ENCODE data around the gene TRANK1. TPM values are rescaled to one million over a fixed set of nuclear protein-coding genes. Genes with fewer than 3 reads are reported as not detected.
A peak's percentile ranks its signal among the peaks of the same experiment; 100 is the strongest.

Gene TRANK1
- polyA plus RNA-seq, 1 experiment: 22.4 TPM

DNA sequence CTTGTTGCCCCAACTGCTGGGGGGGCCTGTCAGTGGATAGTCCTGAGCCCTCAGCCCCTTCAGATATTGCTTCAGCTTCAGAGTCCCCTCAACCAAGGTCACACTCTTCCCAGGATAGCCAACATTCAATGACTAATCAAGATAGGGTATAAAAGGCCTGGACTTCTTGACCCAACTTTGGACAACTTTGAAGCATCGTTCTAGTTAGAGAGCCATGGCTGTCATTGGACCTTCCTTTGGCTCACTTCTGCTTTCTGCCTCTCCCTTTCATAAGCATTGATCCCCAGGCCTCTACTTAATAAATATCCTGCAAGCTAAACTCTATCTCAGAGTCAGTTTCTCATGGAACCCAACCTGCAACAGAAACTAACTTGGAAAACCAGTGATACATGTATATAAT lies 149.2 kb downstream of the TRANK1 start:
- CTCF ChIA-PET: interaction anchor here (2.1 kb wide), 1 partner anchor 163 kb away, joined by 8 read pairs; no protein-coding TSS in a partner anchor
- TF ChIP-seq, protein P1, sequence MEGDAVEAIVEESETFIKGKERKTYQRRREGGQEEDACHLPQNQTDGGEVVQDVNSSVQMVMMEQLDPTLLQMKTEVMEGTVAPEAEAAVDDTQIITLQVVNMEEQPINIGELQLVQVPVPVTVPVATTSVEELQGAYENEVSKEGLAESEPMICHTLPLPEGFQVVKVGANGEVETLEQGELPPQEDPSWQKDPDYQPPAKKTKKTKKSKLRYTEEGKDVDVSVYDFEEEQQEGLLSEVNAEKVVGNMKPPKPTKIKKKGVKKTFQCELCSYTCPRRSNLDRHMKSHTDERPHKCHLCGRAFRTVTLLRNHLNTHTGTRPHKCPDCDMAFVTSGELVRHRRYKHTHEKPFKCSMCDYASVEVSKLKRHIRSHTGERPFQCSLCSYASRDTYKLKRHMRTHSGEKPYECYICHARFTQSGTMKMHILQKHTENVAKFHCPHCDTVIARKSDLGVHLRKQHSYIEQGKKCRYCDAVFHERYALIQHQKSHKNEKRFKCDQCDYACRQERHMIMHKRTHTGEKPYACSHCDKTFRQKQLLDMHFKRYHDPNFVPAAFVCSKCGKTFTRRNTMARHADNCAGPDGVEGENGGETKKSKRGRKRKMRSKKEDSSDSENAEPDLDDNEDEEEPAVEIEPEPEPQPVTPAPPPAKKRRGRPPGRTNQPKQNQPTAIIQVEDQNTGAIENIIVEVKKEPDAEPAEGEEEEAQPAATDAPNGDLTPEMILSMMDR (IDR thresholded peaks at IDR 0.05; ENCODE audit: low read depth, low read length): no peak
- no peak overlapping the region for H3K4me3 ChIP-seq (ENCODE audit: low read depth, low read length)
- no peak for DNase-seq (ENCODE audit: low read depth, low spot score)
- H3K9me3 ChIP-seq (ENCODE audit: control insufficient read depth, insufficient read depth, low read length): no peaks in the 10 kb centered on the region
- peaks cover 7% of the 10 kb centered on the region for H3K27me3 ChIP-seq (ENCODE audit: control insufficient read depth, insufficient read depth, low read length)
- POLR2A ChIA-PET: no interaction called here
- no peak overlapping the region for H3K27ac ChIP-seq (ENCODE audit: low read depth, low read length)

DNA sequence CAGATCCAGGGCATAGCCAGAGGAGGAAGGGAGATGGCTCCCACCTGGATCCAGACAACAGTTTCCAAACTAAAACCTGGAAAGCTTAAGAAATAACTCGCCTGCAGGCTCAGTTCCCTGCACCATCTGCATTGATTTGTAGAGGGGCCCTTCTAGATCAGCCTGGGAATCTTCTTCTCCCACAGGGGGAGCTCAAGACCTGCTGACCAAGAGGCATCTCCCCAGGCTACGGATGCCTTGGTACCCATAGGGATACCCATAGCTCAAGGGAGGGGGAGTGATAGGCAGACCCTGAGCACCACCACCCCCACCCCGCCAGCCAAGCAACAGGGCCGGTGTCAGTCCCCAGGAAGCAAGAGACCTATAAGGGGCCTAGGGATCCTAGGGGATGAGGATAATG lies 152.5 kb downstream of the TRANK1 start:
- CTCF ChIA-PET: interaction anchor here (1.1 to 3.5 kb wide), 5 partner anchors 20 to 166 kb away, joined by 3 to 38 read pairs (median 4); no protein-coding TSS in a partner anchor

DNA sequence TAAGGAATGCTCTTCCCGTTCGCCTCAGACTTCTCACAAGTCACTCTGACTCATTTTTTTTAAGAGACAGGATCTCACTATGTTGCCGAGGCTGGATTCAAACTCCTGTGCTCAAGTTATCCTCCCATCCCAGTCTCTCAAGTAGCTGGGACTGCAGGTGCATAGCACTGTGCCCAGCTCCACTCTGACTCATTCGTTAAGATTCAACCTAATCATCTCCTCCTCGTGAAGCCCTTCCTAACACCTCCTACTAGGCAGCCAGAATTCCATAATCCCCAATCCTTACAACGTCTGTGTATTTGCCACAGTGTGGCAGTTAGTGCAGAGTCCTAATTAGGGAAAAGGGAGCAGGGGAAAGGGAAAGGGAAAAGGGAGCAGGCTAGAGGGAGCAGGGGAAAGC lies 154.1 kb downstream of the TRANK1 start:
- CTCF ChIA-PET: interaction anchor here (2.7 to 3.5 kb wide), 2 partner anchors 78 to 168 kb away, joined by 26 to 38 read pairs; no protein-coding TSS in a partner anchor
- no peak overlapping the region for H3K27ac ChIP-seq (ENCODE audit: low read depth, low read length)
- peaks cover 16% of the 10 kb centered on the region for H3K27me3 ChIP-seq (ENCODE audit: control insufficient read depth, insufficient read depth, low read length)
- no peaks in the 10 kb centered on the region for H3K9me3 ChIP-seq (ENCODE audit: control insufficient read depth, insufficient read depth, low read length)
- no peak overlapping the region for H3K4me3 ChIP-seq (ENCODE audit: low read depth, low read length)
- POLR2A ChIA-PET: no interaction called here
- TF ChIP-seq, protein P1 (IDR thresholded peaks at IDR 0.05; ENCODE audit: low read depth, low read length): no peak
- DNase-seq (ENCODE audit: low read depth, low spot score): no peak

More for the DNA sequence above, 152.5 kb downstream of the TRANK1 start:
- peak; percentile 3 for DNase-seq (ENCODE audit: low read depth, low spot score)
- no peaks in the 10 kb centered on the region for H3K9me3 ChIP-seq (ENCODE audit: control insufficient read depth, insufficient read depth, low read length)
- H3K27ac ChIP-seq (ENCODE audit: low read depth, low read length): no peak overlapping the region
- POLR2A ChIA-PET: no interaction called here
- H3K4me3 ChIP-seq (ENCODE audit: low read depth, low read length): no peak overlapping the region
- H3K27me3 ChIP-seq (ENCODE audit: control insufficient read depth, insufficient read depth, low read length): peaks cover 16% of the 10 kb centered on the region
- TF ChIP-seq, protein P1 (IDR thresholded peaks at IDR 0.05; ENCODE audit: low read depth, low read length): peak; percentile 65

DNA sequence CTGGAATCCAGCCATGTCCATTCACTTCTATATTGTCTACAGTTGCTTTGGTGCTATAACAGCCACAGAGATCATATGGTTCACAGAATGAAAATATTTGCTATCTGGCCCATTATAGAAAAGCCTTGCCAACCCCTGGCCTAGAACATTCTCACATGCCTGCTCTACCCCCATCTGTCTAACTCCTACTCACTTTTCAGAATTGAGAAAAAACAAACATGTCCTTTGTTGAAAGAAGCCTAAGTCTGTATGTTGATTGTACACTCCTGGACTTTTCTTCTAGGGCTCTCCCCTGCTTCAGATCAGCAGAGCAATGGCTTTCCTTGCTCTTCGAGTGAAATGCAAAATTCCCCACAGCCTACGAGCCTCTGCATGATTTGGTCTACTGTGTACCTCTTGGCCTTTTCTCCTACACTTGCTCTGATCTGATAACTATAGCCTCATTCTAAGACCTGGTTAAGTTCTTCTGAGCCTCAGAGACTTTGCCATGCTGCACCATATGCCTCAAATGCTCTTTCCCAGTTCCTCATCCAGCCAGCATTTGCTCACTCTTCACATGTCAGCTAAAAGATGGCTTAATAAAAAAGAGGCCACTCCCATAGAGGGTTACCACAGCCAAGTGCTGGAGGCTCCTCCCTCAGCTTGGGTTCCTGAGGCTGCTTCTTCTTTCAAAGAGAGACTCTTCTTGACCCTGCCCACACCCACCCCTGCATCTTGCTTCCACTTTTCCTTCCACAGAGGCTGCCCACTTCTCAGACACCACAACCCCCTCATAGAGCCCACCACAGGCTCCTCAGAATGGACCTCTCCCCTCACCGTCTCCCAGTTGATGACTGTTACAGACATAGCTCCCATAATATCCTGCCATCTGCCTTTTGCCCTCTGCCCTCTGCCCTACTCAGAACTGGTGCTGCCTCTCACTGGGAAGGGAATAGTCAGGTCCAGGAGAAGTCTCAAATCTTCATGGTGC lies 157.6 kb downstream of the TRANK1 start:
- H3K27me3 ChIP-seq (ENCODE audit: control insufficient read depth, insufficient read depth, low read length): peaks cover 13% of the 10 kb centered on the region
- TF ChIP-seq, protein P1 (IDR thresholded peaks at IDR 0.05; ENCODE audit: low read depth, low read length): no peak
- no peak overlapping the region for H3K27ac ChIP-seq (ENCODE audit: low read depth, low read length)
- DNase-seq (ENCODE audit: low read depth, low spot score): no peak
- ChIA-PET POLR2A (no interaction called here), CTCF (interaction anchor here (1.3 kb wide), 2 partner anchors 171 to 172 kb away, joined by 3 read pairs; no protein-coding TSS in a partner anchor)
- H3K9me3 ChIP-seq (ENCODE audit: control insufficient read depth, insufficient read depth, low read length): no peaks in the 10 kb centered on the region
- H3K4me3 ChIP-seq (ENCODE audit: low read depth, low read length): no peak overlapping the region

DNA sequence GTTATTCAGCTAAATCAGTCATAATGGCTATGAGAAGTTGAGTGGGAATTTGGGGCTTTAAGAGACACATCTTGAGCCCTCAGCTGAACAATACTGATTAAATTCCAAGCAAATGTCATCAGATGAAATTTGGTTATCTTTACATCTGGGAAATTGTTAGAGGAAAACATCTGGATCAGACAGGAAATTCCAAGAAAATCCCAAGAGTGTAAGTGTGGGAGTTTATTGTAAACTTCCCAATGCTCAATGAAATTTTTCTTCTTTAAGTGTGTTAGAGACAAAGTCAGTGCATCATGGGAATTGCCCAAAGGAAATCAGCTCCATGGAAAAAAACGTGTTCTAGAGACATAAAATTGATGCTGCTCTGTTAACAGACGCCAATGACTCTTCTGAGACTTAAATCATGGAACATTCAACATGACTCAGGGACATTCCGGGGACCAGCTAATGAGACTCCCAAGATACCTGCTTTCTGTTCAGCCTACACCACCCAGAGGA lies 160.7 kb downstream of the TRANK1 start:
- TF ChIP-seq, protein P1 (IDR thresholded peaks at IDR 0.05; ENCODE audit: low read depth, low read length): no peak
- POLR2A ChIA-PET: no interaction called here

More for the DNA sequence above, 160.7 kb downstream of the TRANK1 start:
- DNase-seq (ENCODE audit: low read depth, low spot score): no peak
- CTCF ChIA-PET: no interaction called here
- Histone ChIP-seq H3K4me3 (ENCODE audit: low read depth, low read length) (no peak overlapping the region), H3K27me3 (ENCODE audit: control insufficient read depth, insufficient read depth, low read length) (peaks cover 4% of the 10 kb centered on the region), H3K27ac (ENCODE audit: low read depth, low read length) (no peak overlapping the region), H3K9me3 (ENCODE audit: control insufficient read depth, insufficient read depth, low read length) (no peaks in the 10 kb centered on the region)

Measured in AG04450 (cell line).